HG03097 (cell line): ENCODE measurements around the gene MIB2.

Source experiments
- ATAC-seq: cut with Tn5 transposase; IDR thresholded peaks from one replicate; pipeline ENCODE4 v1.9.1; 2021; ENCODE audit not compliant: unreplicated experiment, low FRiP score

The MIB2 gene

DNA sequence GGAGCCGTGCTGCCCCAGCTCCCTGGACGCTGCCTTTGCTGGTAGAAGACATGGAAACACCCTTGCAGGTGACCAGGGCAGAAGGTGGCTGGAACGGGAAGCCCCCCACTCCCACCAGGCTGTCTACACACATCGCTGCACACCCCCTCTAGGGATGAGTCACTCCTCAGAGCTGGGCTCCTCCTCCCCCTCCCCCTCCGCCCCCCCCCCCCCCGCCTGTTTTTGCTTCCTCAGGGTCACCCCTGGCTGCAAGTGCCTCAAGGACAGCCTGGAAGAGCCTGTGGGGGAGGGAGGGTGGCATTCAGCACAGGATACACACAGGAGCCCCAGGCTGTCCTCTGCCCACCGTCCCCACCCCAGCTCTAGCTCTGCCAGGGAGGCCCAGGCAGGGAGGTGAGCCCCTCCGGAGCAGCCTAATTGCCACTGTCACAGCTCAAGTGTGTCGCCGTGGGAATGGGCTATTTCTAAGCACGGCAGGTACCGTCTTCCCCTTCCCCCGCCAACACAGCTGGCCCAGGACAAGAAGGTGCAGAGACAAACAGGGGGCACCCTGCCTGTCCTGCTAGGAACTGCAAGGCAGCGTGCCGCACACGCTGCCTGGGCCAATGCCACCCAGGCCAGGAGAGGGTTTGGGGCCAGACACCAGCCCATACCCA lies 17.9 kb upstream of the MIB2 start:
- ATAC-seq, result no peak

DNA sequence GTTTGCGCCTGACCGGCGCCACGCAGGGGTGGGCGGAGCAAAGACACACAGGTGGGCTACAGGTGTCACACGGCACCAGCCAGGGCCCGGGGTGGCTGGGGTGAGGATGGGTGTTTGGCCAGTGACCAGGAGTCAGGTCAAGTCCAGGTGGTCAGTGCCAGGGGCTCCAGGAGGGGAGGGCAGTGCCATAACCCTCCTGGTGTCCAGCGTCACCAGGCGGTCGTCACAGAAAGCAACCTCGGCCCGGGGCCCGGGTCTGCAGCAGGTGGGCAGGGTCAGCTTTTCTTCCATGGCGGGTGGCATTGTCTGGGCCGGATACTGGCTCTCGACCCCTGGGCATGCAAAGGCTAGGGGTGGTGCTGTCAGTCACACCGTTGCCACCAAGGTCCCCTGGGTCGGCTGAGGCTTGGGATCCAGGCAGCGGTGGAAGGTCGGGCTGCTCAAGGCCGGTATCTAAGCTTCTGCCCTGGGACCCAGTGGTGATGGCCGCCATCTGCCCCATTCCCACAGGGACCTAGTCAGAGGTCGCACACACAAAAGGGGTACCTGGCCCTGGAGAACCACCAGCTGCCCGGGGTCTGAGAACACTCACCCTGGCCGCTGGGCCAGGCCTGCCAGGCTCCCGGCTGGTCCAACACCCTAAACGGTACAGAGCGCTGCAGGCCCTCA lies 17.1 kb upstream of the MIB2 start:
- ATAC-seq, result no peak

DNA sequence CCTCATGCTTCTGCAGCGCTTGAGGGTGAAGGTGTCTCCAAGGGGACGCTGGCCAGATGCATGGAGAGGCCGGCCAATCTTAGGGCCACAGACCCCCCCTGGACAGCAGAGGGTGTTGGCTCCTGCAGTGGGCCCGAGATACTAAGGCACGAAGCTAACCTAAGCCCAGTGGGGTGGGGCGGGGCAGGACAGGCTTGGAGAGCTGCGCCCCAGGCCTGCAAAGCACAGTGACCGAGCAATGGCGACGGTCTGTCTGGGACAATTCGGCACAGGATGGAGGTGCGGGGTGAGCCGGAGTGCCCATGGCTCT lies 16.6 kb upstream of the MIB2 start:
- no peak for ATAC-seq

DNA sequence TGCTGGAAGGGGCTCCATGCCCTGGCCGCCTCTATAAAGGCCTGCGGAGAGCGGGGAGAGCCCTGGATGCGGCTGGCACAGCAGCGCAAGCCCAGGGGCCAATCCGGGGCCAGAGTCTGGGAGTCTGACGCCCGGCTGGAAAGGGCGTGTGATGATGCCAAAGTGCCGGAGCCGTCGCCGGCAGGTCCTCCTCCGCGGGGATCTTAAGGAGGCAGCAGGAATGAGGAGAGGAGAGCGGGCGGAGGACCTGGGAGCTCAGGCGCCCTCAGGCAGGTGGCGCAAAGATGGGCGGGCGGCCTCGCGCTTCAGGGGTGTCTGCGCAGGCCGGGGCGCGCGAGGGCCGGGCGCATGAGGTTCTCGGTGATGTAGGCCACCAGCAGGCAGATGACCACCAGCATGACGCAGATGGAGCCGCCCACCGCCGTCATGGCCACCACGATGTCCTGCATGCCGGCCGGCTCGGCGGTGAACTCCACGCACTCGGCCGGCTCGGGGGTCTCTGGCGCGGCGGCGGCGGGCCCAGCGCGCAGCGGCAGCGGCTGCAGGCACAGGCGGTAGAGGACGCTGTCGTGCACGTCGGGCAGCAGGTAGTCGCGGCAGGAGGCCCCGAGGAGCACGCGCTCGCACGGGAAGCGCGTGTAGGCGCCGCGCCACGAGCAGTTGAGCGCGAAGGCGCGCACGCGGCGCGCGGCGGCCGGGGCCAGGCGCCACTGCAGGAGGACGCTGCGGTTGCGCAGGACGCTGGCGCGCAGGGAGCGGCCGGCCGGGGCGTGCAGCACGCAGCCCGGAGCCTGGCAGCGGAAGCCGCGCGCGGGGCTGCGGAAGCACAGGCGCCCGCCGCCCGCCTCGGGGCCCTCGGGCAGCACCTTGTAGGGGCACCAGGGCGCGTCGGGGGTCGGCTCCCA lies 16.0 kb upstream of the MIB2 start:
- no peak for ATAC-seq

DNA sequence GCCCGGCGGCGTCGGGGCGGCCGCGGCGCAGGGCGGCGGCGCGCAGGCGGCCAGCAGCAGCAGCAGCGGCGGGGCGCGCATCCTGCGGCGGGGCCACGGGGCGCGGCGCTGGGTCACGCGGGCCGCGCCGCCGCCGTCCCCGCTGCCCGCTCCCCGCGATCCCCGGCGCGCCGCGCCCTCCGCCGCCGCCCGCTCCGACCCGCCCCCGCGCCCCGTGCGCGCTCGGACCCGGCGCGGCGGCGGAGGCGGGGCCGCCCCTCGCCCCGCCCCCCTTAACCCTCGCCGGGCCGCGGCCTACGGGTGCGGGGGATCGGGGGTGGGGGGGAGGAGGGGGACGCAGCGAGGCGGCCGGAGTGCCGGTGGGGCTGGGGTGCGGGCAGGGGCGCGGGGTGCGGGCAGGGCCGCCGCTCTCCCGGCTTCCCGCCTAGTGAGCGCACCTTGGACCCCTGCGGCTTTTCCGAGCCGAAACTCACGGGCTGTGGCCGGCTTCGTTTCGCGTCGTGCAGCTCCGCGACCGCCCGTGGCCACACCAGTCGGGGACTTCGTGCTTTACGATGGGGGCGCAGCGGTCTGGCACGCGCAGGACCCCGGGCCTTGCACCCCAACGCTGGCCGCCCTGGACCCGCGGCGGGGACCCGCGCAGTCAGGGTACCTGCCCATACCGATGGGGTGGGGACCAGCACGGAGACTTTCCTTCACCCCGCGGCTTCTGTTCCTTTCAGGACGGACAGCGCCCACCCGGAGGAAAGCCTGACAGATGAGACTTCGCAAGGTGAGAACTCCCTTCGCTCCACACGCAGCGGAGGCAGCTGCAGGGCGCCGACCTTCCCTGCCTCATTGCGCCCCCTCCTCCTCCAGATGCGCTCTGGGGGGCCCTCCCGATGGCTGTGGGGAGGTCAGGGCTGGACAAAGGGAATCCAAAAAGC lies 15.1 kb upstream of the MIB2 start, which contains the start of gene FNDC10:
Gene FNDC10, minus strand, starts transcription at position 201 of the 926 bp plus-strand sequence. Its CDS starts 120 bp downstream, at position 81.
- ATAC-seq, result no peak

DNA sequence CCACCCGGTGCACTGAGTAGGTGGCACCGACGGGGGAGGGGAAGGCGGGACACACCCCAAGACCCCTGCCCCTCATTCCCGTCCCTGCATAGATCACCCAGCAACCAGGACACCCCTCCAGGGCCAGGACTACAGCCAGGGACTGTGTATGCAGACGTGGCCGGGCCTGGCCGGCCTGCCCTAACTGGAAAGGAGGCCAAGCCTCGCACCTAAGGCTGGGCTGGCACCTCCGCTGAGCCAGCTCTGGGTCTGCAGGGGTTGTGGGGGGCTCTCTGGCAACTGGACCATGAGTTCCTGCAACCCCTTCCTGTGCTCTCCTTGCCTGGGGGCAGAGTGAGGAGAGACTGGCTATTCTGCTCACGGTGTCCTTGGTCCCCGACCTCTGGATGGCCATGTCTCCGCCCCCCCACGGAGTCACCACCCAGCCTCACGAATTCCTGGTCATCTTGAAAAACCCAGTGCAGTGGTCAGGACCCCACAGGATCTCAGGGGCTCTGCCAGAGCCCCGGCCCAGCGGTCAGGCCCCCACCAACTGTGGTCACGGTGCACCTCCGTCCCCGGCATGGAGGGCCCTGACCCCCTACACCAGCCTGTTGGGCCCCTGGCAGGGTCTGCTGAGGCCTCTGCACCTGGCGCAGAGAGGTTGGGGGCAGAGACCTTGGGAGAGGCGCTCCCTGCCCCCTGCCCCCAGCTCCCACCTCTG lies 14.3 kb upstream of the MIB2 start:
- no peak for ATAC-seq

DNA sequence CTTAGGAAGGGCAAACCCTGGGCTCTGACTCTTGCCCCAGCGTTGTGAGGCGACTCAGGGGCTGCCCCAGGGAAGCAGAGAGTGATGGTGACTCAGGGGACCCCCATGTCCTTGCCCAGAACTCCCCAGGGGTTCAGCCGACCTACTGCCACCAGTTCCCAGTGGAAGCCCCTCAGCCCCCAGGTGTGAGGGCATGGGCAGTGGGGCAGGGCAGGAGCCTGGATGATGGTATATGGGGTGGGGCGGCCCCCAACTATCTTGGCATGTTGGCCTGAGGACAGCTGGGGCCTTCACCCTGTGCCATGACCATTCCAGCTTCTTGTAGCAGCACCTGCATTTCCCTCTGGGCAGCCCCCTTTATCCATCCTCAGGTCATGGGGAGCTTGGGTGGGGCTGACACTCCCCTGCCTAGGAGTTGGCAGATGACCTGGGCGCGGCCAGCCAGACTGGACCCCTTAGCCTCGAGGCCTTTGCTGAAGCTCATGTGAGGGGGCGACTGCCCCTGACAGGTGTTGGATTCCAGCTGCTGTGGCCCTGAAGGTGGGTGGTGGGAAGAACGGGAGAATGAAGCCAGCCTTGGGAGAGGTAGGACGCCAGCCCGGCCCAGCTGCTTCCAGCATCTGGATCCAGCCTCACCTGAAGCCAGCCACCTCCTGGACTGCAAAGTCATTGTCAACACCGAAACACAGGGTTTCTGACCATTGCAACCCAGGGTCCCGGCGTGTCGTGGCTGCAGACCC lies 13.6 kb upstream of the MIB2 start:
- no peak for ATAC-seq

DNA sequence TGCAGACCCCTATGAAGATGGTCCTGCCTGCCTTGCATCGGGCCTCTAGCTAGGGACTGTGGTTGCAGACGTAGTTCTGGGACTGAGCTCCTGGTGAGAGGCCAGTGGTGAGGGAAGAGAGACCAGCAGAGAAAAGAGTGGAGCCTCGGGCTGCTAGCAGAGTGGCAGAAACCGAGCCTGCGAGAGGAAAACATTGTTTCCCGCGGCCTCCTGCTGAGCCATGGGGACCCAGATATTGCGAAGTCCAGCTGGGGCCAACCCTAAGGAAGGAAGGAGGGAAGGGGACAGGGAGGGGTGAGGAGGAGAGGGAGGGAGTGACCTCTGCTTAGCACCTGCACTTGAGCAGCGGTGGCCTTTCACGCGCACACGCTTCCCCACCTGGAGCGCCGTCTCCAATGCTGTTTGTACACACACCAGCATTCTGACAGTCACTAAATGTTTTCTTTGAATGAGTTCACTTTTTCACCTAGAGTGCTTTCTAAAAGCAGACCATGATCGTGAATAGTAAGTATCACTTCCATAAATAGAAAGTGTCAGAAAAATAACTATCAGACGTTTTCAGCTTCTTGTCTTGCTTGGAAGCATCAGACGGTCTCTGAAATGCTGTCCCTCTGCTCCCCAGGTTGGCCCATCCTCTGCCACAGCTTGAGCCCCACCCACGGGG lies 12.9 kb upstream of the MIB2 start:
- no peak for ATAC-seq

DNA sequence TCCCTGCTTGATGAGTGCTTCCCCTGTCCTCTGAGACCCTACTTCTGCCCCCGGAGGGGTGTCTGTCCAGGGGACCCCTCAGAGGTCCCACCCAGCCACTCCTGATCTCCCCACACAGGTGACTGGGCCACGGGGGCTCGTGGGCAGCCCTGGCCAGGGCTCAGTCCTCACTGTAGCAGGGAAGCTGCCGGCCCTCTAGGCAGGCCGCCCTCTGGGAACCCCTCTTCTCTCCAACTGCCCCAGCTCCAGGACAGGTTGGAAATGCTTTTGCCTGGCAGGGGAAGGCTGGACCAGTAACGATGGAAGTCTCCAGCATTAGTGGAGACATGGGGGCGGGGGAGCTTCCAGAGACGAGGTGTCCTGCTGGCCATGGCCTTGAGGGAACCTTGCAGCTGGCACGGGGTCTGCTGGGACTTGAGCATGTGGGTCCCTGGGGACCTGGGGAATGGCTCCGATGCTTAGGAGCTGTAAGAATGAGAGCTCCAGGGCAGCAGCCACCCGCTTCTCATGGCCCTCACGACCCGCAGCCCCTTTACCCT lies 12.3 kb upstream of the MIB2 start:
- ATAC-seq, result no peak

DNA sequence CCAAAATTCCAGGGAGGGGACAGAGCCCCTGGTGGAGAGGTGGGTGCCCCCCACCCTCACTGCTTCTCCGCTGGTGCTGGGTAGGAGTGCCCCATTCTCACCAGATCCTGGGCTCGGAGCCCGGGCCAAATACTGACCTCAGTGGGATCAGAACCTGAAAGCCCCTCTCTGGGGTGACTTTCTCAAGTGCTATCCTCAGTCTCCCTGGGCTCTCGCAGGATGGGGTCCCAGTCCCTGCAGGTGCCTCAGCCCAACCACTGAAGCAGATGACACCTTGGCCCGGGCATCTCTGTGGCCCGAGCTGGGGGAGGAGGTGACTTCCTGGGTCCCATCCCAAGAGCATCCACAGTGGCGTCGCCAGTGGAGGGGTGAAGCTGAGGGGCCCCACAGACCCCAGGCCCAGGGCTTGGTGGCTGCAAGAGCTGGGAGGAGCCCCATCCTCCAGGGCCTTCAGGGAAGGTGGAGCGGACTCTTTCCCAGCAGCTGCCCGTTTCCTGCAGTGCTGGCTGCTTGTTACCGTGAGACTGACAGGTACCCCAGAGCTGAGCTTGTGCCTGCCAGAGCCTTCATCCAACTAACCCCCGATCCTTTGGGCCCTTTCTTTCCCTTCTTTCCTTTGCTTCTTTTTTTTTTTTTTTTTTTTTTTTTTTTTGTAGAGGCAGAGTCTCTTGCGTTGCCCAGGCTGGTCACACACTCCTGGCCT lies 11.5 kb upstream of the MIB2 start:
- no peak for ATAC-seq

DNA sequence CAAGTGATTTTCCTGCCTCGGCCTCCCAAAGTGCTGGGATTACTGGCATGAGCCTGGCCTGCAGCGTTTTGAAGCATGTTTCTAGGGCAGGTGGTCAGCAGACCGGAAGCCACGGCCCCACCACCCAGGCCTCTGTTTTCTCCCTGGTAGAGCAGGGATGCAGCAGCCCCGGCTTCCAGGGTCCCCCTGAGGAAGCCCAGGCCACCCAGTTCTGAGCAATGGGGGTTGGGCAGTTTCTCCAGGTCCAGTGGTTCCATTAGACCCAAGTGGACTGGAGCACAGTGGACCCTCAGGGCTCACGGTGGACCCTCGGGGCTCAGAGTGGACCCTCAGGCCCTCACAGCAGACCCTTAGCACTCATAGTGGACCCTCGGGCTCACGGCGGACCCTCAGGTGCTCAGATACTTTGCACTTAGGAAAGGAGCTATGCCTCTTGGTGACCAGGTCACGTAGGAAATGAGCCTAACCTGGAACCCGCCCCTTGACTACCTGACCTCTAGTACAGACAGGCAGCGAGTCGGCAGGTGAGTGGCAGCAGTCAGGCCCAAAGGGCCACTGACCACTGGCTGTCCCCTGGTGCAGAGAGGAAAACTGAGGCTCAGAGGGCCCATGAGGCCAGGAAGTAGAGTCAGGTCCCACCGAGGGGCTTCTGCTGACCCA lies 10.8 kb upstream of the MIB2 start:
- no peak for ATAC-seq

DNA sequence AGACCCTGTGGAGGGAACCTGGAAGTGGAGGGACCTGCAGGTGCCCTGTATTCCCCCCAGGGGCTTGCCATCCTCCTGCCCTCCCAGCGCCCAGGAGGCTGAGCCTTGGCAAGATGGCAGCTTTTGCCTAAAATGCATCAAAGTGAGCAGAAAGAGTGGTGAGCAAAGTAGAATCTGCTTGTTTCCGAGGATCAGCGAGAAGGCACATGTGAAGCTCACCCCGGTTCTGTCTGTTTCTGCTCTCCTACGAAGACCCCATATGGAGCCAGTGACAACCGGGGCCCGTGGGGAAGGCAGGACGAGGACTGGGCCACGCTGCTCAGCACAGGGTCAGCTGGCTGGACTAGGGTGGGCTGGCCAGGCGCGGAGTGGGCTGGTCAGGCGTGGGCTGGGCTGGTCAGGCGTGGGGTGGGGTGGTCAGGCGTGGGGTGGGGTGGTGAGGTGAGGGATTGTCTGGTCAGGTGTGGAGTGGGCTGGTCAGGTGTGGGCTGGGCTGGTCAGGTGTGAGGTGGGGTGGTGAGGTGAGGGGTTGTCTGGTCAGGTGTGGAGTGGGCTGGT lies 10.2 kb upstream of the MIB2 start:
- ATAC-seq, result no peak

DNA sequence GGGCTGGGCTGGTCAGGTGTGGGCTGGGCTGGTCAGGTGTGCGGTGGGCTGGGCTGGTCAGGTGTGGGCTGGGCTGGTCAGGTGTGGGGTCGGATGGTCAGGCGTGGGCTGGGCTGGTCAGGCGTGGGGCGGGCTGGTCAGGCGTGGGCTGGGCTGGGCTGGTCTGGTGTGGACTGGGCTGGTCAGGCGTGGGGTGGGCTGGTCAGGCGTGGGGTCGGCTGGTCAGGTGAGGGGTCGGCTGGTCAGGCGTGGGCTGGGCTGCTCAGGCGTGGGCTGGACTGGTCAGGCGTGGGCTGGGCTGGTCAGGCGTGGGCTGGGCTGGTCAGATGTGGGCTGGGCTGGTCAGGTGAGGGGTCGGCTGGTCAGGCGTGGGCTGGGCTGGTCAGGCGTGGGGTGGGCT lies 9.6 kb upstream of the MIB2 start:
- ATAC-seq, result no peak

DNA sequence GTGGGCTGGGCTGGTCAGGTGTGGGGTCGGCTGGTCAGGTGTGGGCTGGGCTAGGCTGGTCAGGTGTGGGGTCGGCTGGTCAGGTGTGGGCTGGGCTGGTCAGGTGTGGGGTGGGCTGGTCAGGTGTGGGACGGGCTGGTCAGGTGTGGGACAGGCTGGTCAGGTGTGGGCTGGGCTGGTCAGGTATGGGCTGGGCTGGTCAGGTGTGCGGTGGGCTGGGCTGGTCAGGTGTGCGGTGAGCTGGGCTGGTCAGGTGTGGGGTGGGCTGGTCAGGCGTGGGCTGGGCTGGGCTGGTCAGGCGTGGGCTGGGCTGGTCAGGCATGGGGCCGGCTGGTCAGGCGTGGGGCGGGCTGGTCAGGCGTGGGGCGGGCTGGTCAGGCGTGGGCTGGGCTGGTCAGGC lies 9.1 kb upstream of the MIB2 start:
- ATAC-seq, result no peak

DNA sequence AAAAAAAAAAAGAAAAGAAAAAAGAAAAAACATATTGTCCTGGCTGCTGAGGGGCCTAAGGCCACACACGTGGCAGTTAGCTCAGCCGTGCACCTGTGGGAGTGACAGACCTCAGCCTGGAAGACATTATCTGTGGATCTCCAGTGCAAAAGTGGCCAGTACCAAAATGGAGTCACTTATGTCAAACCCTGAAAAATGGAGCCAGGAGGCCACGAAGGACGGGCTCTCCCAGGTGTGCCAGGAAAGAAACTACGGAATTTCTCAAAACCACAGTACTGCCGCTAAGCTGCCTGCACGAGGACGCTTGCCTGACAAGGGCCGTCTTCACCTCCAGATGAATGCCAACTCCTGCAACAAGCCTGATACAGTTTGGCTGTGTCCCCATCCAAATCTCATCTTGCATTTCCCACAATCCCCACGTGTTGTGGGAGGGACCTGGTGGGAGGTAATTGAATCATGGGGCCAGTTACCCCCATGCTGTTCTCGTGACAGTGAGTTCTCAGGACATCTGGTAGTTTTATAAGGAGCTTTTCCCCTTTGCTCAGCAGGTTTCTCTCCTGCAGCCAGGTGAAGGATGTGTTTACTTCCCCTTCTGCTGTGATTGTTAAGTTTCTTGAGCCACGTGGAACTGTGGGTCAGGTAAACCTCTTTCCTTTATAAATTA lies 5.3 kb upstream of the MIB2 start:
- ATAC-seq, result no peak

DNA sequence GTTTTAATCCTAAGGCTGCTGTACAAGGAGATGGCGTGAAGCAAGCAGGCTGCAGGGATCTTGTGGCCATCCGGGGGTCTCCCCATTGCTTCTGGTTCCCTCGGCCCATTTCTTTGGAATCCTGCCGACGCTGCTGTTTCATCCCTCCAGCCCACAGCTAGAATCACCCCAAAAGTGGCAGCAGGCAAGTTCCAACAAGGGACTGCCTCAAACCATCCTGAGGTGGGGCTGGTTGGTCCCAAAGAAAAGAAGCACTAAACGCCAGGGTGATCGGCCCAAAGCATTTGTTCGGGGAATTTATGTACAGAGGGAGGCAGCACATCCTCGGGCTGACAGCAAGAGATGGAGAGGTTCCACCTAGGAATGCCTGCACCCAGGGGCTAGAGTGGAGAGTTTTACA lies 4.5 kb upstream of the MIB2 start:
- ATAC-seq, result no peak

DNA sequence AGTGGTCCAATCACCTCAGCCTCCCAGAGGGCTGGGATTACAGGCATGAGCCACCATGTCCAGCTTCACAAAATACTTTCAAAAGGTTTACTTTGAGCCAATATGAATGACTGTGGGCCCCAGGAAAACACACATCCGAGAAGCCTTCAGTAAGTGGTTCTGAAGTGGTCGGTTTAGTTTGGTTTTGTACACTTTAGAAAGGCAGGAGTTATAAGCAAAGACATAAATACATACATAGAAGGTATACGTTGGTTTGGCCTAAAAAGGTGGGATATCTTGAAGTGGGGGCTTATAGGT lies 3.2 kb upstream of the MIB2 start:
- no peak for ATAC-seq
